Measurements from ENCODE around the gene OBSCN. TPM values are rescaled to one million over a fixed set of nuclear protein-coding genes. Genes with fewer than 3 reads are reported as not detected.

The OBSCN gene
- total and polyA plus RNA-seq, 2 of the 4 experiments (the other 2 are of a cell fraction): 4.1 to 9.5 TPM

DNA sequence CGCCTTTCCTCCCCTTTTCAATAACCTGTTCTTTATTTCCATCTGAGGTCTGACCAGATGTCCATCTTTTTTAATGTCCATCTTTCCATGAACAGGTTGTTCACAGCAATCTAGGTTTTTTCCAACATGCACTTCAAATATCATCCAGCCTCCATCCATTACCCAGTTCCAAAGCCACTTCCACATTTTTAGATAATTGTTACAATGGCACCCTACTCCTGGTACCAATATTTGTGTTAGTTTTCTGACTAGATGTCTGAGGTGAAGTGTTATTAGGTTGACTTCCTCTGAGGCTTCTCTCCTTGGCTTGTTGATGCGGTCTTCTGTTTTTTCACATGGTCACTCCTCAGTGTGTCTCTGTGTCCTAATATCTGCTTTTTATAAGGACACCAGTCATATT lies 89.4 kb downstream of the OBSCN start:
- Histone ChIP-seq H3K4me2 (ENCODE audit: low read depth, low read length) (no peak overlapping the region), H2AFZ (replicated peaks; ENCODE audit: low read length, poor library complexity) (no peak overlapping the region)
- dilution Hi-C loops (cut with HindIII; ENCODE audit: low sequenced_read_pairs, unreplicated experiment): no loop called here

More for the DNA sequence above, 89.4 kb downstream of the OBSCN start:
- no peak overlapping the region for H3K4ac ChIP-seq (ENCODE audit: low read depth, low read length)
- no peak overlapping the region for H3K27ac ChIP-seq (ENCODE audit: insufficient read depth, low read length)
- H3K4me3 ChIP-seq (ENCODE audit: insufficient read depth, low read depth, low read length): no peak overlapping the region
- no peak overlapping the region for H2BK120ac ChIP-seq (ENCODE audit: low read depth, low read length)
- no peaks in the 10 kb centered on the region for H3K27me3 ChIP-seq (ENCODE audit: control insufficient read depth, insufficient read depth, low read length)
- H3K23ac ChIP-seq (ENCODE audit: low read depth, low read length): no peak overlapping the region
- no peaks in the 10 kb centered on the region for H3K9me1 ChIP-seq (ENCODE audit: insufficient read depth, low read length)
- in situ Hi-C loops (cut with MboI; ENCODE audit: low sequenced_read_pairs) (no loop called here), intact Hi-C loops (cut with micrococcal nuclease) (no loop called here)
- H3K79me1 ChIP-seq (ENCODE audit: low read depth in 1 of 2, low read length in 2 of 2): no peaks in the 10 kb centered on the region
- H4K8ac ChIP-seq (ENCODE audit: low read depth in 2 of 2, low read length in 2 of 2): no peak overlapping the region
- ChIA-PET CTCF (no interaction called here), POLR2A (ENCODE audit: unreplicated experiment) (no interaction called here)
- peaks cover 5% of the 10 kb centered on the region for H3K9me3 ChIP-seq (ENCODE audit: control insufficient read depth, insufficient read depth, low read length)
- H2AK5ac ChIP-seq (ENCODE audit: low read depth, low read length): no peak overlapping the region
- ATAC-seq (ENCODE audit: low read depth) (no peak), DNase-seq (no peak)
- H3K14ac ChIP-seq (replicated peaks; ENCODE audit: low read depth, low read length): no peak overlapping the region
- no peak for TF ChIP-seq CHD1 (IDR thresholded peaks at IDR 0.05; ENCODE audit: low read depth, low read length)
- TF ChIP-seq, protein P1, sequence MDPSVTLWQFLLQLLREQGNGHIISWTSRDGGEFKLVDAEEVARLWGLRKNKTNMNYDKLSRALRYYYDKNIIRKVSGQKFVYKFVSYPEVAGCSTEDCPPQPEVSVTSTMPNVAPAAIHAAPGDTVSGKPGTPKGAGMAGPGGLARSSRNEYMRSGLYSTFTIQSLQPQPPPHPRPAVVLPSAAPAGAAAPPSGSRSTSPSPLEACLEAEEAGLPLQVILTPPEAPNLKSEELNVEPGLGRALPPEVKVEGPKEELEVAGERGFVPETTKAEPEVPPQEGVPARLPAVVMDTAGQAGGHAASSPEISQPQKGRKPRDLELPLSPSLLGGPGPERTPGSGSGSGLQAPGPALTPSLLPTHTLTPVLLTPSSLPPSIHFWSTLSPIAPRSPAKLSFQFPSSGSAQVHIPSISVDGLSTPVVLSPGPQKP (IDR thresholded peaks at IDR 0.05; ENCODE audit: borderline replicate concordance, low read depth, low read length): no peak
- no peak for TF ChIP-seq CEBPB (IDR thresholded peaks at IDR 0.05; ENCODE audit: low read depth, low read length)
- TF ChIP-seq RFX5 (IDR thresholded peaks at IDR 0.05; ENCODE audit: low read depth, low read length): no peak
- no peak for TF ChIP-seq FOS (IDR thresholded peaks at IDR 0.05; ENCODE audit: low read depth, low read length)
- TF ChIP-seq MAZ (IDR thresholded peaks at IDR 0.05; ENCODE audit: borderline replicate concordance, low read depth, low read length): no peak
- TF ChIP-seq, protein P2, sequence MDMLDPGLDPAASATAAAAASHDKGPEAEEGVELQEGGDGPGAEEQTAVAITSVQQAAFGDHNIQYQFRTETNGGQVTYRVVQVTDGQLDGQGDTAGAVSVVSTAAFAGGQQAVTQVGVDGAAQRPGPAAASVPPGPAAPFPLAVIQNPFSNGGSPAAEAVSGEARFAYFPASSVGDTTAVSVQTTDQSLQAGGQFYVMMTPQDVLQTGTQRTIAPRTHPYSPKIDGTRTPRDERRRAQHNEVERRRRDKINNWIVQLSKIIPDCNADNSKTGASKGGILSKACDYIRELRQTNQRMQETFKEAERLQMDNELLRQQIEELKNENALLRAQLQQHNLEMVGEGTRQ (IDR thresholded peaks at IDR 0.05; ENCODE audit: low read depth, low read length): no peak
- TF ChIP-seq MXI1 (IDR thresholded peaks at IDR 0.05; ENCODE audit: borderline replicate concordance, low read depth, low read length): no peak
- no peak for TF ChIP-seq BHLHE40 (IDR thresholded peaks at IDR 0.05; ENCODE audit: low read depth, low read length)
- no peak for TF ChIP-seq SMC3 (IDR thresholded peaks at IDR 0.05; ENCODE audit: low read depth, low read length)
- TF ChIP-seq RAD21 (IDR thresholded peaks at IDR 0.05; ENCODE audit: low read length): no peak
- TF ChIP-seq RCOR1 (IDR thresholded peaks at IDR 0.05; ENCODE audit: insufficient replicate concordance, low read length): no peak
- no peak for TF ChIP-seq NFE2L2 (IDR thresholded peaks at IDR 0.05; ENCODE audit: low read depth, low read length)
- TF ChIP-seq MAFK (IDR thresholded peaks at IDR 0.05; ENCODE audit: low read depth, low read length): no peak
- TF ChIP-seq, protein P3, sequence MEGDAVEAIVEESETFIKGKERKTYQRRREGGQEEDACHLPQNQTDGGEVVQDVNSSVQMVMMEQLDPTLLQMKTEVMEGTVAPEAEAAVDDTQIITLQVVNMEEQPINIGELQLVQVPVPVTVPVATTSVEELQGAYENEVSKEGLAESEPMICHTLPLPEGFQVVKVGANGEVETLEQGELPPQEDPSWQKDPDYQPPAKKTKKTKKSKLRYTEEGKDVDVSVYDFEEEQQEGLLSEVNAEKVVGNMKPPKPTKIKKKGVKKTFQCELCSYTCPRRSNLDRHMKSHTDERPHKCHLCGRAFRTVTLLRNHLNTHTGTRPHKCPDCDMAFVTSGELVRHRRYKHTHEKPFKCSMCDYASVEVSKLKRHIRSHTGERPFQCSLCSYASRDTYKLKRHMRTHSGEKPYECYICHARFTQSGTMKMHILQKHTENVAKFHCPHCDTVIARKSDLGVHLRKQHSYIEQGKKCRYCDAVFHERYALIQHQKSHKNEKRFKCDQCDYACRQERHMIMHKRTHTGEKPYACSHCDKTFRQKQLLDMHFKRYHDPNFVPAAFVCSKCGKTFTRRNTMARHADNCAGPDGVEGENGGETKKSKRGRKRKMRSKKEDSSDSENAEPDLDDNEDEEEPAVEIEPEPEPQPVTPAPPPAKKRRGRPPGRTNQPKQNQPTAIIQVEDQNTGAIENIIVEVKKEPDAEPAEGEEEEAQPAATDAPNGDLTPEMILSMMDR (conservative IDR thresholded peaks at IDR 0.05; ENCODE audit: low read depth, low read length): no peak
- TF ChIP-seq POLR2A (IDR thresholded peaks at IDR 0.05; ENCODE audit: low read depth, low read length): no peak
- no peak overlapping the region for H3K56ac ChIP-seq (ENCODE audit: extremely low read depth, insufficient read depth, low read length)
- no peak overlapping the region for H3K9ac ChIP-seq (ENCODE audit: low read depth, low read length)
- no peak overlapping the region for H2BK15ac ChIP-seq (ENCODE audit: low read depth, low read length)
- H4K20me1 ChIP-seq (ENCODE audit: insufficient read depth, low read length): no peaks in the 10 kb centered on the region
- peaks cover 27% of the 10 kb centered on the region for H3K36me3 ChIP-seq (ENCODE audit: control insufficient read depth, insufficient read depth, low read length)
- BruUV-seq (replicated peaks): no TSS peak
- H4K5ac ChIP-seq (ENCODE audit: low read depth, low read length): no peak overlapping the region
- no peak overlapping the region for H4K91ac ChIP-seq (ENCODE audit: insufficient read depth, low read depth, low read length)
- no peaks in the 10 kb centered on the region for H3K4me1 ChIP-seq (ENCODE audit: control insufficient read depth, insufficient read depth, low read length)
- no peak overlapping the region for H3K18ac ChIP-seq (ENCODE audit: low read depth, low read length)
- H2AK9ac ChIP-seq (replicated peaks; ENCODE audit: low read depth, low read length, poor library complexity): no peak overlapping the region
- H2BK20ac ChIP-seq (ENCODE audit: low read depth, low read length): no peak overlapping the region
- H2BK5ac ChIP-seq (ENCODE audit: low read depth, low read length, poor library complexity, severe bottlenecking): no peak overlapping the region
- 91% methylated on average over 1 of the region's 2 CpGs; no CpG with 5 or more reads in 1 of the 2 experiments for WGBS, 2 experiments (ENCODE audit: extremely low coverage in 2 of 2, insufficient read length in 1 of 2)
